ENCODE data around the gene HTR3B.
"Not testable (repeated sequence)": the region's sequence is repeated elsewhere in the genome, so short reads cannot be mapped to it uniquely, and the experiment has no call there.

Gene HTR3B

DNA sequence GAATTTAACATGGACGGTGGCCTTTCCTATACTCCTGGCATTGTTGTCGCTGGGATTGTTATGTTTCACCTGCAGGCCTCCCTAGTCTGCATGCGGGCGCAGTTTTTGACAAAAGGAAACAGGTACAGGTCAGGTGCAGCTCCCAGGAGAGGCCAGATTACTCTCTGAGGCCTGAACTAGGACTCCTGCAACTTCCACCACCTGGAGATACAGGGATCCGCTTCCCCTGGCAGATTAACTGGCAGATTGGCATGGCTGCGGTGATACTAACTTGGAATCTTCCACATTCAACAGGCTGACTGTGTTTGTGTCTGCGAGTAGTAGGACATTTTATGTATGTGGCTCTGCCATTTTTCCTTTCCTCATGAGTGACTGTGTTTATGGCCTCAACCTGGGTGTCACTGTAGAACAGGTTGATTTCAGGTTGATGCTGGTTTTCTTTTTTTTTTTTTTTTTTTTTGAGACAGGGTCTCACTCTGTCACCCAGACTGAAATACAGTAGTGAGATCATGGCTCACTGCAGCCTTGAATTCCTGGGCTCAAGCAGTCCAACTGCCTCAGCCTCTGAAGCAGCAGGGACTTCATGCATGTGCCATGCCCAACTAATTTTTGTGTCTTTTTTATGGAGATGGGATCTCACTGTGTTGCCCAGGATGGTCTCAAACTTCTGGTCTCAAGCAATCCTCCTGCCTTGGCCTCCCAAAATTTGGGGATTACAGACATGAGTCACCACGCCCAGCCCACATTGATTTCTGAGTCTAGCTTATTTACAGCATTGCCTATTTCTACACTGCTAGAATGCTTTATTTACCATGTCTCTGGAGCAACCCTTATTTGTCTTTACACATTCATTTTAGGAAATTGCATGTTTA is 27.6 kb upstream of the HTR3B start:
- Mint-ChIP-seq H3K27ac (peak overlapping the region; percentile 71 to 87), H3K27me3 (no peaks in the 10 kb centered on the region), H3K9me3 (peaks cover 0 to 5% of the 10 kb centered on the region in 2 donors), H3K4me1 (peaks cover 46% of the 10 kb centered on the region), H3K4me3 (peak overlapping the region in 1 of 2 donors; percentile 97)
- ATAC-seq (no peak), DNase-seq (no peak)

DNA sequence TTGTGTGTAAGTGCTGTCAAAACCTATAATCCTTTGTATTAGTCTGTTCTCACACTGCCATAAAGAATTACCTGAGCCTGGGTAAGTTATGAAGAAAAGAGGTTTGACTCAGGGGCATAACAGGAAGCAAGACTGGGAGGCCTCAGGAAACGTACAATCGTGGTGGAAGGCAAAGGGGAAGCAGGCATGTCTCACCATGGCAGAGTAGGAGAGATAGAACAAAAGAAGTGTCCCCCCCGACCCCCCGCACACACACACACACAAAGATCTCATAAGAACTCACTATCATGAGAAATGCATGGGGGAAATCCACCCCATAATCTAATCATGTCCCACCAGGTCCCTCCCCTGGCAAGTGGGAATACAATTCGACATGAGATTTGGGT is 26.9 kb upstream of the HTR3B start:
- ATAC-seq (no peak), DNase-seq (no peak)
- no peaks in the 10 kb centered on the region for H3K27me3 Mint-ChIP-seq
- peak overlapping the region in 1 of 2 donors; percentile 87 for H3K27ac Mint-ChIP-seq
- H3K9me3 Mint-ChIP-seq = peaks cover 0 to 5% of the 10 kb centered on the region in 2 donors
- peaks cover 44% of the 10 kb centered on the region for H3K4me1 Mint-ChIP-seq
- H3K4me3 Mint-ChIP-seq = no peak overlapping the region

DNA sequence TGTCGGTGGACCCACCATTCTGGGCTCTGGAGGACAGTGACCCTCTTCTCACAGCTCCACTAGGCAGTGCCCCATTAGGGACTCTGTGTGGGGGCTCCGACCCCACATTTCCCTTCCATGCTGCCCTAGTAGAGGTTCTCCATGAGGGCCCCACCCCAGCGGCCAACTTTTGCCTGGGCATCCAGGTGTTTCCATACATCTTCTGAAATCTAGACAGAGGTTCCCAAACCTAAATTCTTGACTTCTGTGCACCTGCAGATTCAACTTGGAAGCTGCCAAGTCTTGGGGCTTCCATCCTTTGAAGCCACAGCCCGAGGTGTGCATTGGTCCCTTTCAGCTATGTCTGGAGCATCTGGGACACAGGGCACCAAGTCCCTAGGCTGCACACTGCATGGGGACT is 25.1 kb upstream of the HTR3B start:
- not testable (repeated sequence) for H3K4me3 Mint-ChIP-seq

DNA sequence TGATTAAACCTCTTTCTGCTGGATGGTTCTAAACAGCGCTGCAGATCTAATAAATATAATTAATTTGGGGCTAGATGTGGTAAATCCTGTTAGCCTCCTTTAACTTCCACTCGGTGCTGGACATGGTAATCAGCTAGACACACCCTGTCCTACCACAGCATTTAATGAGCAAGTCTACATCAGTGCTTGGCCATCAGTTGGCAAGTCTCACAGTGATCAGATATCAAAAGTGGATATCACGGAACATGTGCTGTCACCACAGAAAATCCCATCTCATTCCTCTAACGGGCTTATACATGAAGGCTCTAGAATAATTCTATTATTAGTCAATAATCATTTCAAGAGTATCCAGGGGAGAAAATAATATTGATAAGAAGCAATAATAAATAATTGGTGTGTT is 23.6 kb upstream of the HTR3B start:
- DNase-seq (no peak), ATAC-seq (no peak)
- no peak overlapping the region for H3K27ac Mint-ChIP-seq
- no peak overlapping the region for H3K4me3 Mint-ChIP-seq
- H3K27me3 Mint-ChIP-seq = no peaks in the 10 kb centered on the region
- H3K9me3 Mint-ChIP-seq = peaks cover 0 to 5% of the 10 kb centered on the region in 2 donors
- peaks cover 20% of the 10 kb centered on the region for H3K4me1 Mint-ChIP-seq

More for the DNA sequence above, 25.1 kb upstream of the HTR3B start:
- H3K9me3 Mint-ChIP-seq, H3K27me3 Mint-ChIP-seq, H3K27ac Mint-ChIP-seq, ATAC-seq, DNase-seq: not testable (repeated sequence)
- peaks cover 26% of the 10 kb centered on the region for H3K4me1 Mint-ChIP-seq

DNA sequence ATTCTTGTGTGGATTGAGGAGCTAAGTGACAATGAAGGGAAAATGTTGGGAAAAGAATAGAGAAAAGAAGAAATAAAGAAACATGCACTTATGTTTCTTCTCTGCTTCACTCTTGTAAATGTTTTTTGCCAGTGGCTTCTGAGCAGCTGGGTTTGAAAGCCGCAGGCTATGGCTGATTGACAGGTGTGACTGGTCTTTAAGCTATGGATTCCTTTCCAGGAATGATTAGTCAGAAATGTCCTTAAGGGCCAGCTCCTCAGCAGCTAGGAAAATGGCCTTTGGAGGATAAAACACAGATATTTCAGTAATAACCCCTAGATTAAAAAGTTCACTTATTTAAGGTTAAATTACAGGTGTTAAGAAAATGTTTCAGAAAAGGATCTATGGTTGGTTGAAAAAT is 22.7 kb upstream of the HTR3B start:
- Mint-ChIP-seq H3K9me3 (peaks cover 0 to 5% of the 10 kb centered on the region in 2 donors), H3K27me3 (no peaks in the 10 kb centered on the region)
- no peak for DNase-seq

DNA sequence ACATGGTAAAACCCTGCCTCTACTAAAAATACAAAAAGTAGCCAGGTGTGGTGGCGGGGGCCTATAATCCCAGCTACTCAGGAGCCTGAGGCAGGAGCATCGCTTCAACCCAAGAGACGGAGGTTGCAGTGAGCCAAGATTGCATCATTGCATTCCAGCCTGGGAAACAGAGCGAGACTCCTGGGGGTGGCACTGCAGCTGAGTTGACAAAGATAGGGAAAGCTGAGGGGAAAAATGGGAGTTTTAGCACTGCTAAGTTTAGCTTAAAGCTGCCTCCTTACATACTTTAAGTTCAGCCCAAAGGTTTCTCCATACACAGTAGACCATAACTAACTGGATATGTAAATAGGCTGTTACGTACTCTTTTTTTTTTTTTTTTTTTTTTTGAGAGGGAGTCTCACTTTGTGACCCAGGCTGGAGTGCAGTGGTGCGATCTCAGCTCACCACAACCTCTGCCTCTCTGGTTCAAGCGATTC is 20.2 kb upstream of the HTR3B start:
- Mint-ChIP-seq H3K4me3 (no peak overlapping the region), H3K4me1 (no peaks in the 10 kb centered on the region), H3K27me3 (no peaks in the 10 kb centered on the region), H3K9me3 (no peaks in the 10 kb centered on the region), H3K27ac (no peak overlapping the region)
- ATAC-seq = no peak
- no peak for DNase-seq

More for the DNA sequence above, 22.7 kb upstream of the HTR3B start:
- ATAC-seq = no peak
- Mint-ChIP-seq H3K4me3 (no peak overlapping the region), H3K27ac (no peak overlapping the region), H3K4me1 (peaks cover 11% of the 10 kb centered on the region)

DNA sequence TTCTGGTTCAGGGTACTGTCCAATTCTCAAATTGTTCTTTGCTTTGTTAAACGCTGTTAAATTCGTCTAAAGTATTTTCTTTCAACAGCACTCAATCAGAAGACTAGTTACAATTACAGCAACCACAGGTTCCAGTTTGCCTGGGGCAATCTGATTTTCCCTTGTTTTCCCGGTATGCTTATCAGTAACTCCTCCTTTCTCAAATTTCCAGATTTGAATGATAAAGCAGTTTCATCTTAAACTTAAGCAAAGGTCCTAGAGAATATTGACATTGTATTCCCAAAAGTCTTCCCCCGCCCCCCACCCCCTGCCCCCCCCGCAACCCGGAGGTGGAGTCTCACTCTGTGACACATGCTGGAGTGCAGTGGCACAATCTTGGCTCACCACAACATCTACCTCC is 18.7 kb upstream of the HTR3B start:
- H3K4me3 Mint-ChIP-seq = no peak overlapping the region
- no peaks in the 10 kb centered on the region for H3K9me3 Mint-ChIP-seq
- H3K4me1 Mint-ChIP-seq = no peaks in the 10 kb centered on the region
- DNase-seq (no peak), ATAC-seq (no peak)
- no peak overlapping the region for H3K27ac Mint-ChIP-seq
- H3K27me3 Mint-ChIP-seq = no peaks in the 10 kb centered on the region

DNA sequence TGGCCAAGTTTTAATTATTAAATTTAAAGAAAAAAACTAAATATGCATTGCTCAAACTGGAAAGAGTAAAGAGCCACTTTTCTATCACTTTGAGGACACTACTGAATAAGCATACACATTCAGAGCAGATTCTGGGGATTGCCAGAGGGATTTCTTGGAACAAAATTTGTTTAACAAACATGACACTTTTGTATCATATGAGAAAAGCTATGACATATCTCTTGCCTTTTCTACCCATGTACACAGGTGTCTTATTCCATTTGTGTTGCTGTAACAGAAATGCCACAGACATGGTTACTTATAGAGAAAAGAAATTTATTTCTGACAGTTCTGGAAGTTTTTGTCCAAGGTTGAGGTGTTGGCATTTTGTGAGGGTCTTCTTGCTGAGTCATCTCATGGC is 15.7 kb upstream of the HTR3B start:
- no peak overlapping the region for H3K4me3 Mint-ChIP-seq
- H3K27ac Mint-ChIP-seq = no peak overlapping the region
- no peaks in the 10 kb centered on the region for H3K4me1 Mint-ChIP-seq
- no peak for ATAC-seq
- H3K27me3 Mint-ChIP-seq = no peaks in the 10 kb centered on the region
- no peak for DNase-seq
- no peaks in the 10 kb centered on the region for H3K9me3 Mint-ChIP-seq

DNA sequence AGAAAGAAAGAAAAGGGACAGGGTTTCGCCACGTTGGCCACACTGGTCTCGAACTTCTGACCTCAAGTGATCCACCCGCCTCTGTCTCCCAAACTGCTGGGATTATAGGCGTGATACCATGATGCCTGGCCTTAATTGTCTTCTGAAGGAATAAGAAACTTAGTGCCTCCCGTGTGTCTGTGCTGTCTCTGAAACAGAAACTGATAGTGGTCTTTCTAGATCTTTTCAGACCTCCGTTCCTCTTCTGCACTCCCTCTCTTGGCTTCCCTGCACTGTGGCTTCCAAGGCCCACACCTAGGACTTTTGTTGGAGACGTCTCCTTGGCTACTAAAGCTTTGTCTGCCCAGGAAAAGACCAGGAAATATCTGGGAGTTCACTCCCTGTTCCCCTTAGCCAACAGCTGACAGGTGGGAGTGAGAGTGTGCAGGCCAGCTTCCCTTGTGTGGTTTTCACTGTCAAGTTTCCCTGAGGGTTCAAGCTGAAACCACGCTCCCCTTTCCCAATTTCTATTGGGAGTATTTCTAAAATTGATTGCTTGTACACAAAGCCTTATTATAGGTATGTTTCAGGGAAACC is 10.1 kb upstream of the HTR3B start:
- no peak for DNase-seq
- Mint-ChIP-seq H3K27ac (no peak overlapping the region), H3K27me3 (no peaks in the 10 kb centered on the region), H3K9me3 (no peaks in the 10 kb centered on the region), H3K4me3 (peak overlapping the region in 1 of 2 donors; percentile 62), H3K4me1 (no peaks in the 10 kb centered on the region)
- ATAC-seq = no peak

DNA sequence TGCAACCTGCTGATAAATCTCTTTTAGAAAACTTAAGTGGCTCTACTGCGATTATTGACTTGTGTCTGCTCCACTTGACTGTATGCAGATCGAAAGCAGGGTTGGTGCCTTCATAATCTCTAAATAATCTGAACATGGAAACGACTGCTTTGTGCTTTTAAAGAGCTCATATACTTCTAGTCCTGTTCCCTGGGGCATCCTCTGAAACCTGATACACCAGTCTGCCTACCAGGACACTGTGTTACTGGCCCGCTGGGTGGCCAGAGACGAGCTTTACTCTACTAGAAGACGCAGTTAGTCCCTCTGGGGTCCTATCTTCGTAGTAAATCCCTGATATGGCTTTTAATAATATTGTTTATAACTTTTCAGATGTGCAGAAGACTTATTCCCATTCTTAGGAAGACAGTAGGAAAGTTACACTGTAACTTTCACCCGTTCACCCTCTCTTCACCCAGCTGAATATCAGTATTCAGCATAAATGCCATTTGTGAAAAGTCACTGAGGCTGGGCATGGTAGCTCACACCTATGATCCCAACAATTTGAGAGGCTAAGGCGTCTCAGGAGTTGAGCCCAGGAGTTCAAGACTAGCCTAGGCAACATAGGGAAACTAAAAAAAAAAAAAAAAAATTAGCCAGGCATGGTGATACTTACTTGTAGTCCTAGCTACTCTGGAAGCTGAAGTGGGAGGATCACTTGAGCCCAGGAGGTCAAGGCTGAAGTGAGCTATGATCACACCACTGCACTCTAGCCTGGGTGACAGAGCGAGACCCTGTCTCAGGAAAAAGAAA is 9.0 kb upstream of the HTR3B start:
- H3K27me3 Mint-ChIP-seq = no peaks in the 10 kb centered on the region
- H3K27ac Mint-ChIP-seq = peak overlapping the region in 1 of 2 donors; percentile 14
- no peaks in the 10 kb centered on the region for H3K4me1 Mint-ChIP-seq
- no peak for ATAC-seq
- no peak overlapping the region for H3K4me3 Mint-ChIP-seq
- H3K9me3 Mint-ChIP-seq = no peaks in the 10 kb centered on the region
- no peak for DNase-seq

DNA sequence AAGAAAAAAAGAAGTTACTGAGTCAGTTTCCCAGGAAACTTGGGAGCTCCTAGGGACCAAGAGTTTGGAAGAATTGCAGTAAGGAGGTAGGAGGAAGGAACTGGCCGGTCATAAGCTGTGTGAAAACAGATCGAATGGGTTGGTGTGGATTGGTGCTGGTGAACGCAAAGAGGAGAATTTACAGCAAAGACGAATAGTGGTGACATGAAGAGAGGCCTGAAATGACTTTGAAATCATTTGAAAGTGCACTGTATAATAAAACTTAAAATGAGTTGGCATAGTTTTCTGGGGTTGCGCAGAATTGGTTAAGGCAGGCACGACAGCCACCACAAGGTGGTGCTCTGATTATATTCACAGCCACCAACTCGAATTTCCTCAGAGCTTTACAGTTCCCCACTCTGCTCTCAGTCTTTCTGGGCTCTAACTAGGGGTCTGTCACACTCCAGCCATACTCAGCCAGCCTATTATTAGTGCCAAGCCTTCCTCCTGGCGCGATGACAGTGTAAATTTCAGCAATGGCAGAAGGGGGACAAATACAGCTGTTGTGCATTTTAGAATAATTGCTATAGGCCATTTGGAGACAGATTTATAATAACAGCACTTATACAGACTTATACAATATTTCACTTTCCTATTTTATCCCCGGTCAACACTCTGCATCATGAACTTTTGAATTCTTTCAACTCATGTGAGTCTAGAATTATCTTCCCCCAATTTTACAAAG is 8.3 kb upstream of the HTR3B start:
- Mint-ChIP-seq H3K4me3 (no peak overlapping the region), H3K4me1 (no peaks in the 10 kb centered on the region), H3K27ac (peak overlapping the region in 1 of 2 donors; percentile 14), H3K27me3 (no peaks in the 10 kb centered on the region), H3K9me3 (no peaks in the 10 kb centered on the region)
- no peak for DNase-seq
- peak; percentile 67 for ATAC-seq

DNA sequence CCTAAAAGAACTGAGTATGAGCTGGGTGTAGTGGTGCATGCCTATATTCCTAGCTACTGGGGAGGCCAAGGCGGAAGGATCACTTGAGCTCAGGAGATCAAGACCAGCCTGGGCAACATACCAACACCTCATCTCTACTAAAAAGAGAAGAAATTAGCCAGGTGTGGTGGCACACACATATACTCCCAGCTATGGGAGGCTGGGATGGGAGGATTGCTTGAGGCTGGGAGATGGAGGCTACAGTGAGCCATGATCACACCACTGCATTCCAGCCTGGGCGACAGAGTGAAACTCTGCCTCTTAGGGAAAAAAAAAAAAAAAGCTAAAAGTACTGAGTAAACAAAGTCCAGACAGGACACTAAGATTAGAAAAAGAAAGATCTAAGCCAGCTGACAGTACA is 3.5 kb upstream of the HTR3B start:
- Mint-ChIP-seq H3K9me3 (no peaks in the 10 kb centered on the region), H3K27ac (no peak overlapping the region), H3K27me3 (peaks cover 10% of the 10 kb centered on the region), H3K4me3 (no peak overlapping the region), H3K4me1 (no peaks in the 10 kb centered on the region)
- ATAC-seq (no peak), DNase-seq (no peak)

DNA sequence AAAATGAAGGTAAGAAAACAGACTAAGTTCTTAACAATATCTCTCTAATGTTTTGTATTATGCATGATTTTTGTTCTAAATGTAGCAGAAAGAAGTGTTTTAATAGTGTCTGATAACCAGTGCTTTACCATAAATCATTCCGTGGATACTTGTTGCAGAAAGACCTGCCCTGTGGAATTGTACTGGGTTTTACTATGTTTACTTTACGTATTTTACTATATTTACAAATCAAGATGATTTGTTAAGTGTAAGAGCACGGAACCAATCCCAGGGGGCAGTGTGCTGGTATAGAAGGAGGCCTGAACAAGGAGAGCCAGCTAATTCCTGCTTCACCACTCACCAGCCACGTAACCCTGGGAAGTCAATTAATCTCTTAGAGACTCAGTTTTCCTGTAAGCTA is 1.4 kb downstream of the HTR3B start:
- H3K4me3 Mint-ChIP-seq = no peak overlapping the region
- H3K27ac Mint-ChIP-seq = no peak overlapping the region
- H3K27me3 Mint-ChIP-seq = peaks cover 28% of the 10 kb centered on the region
- ATAC-seq (no peak), DNase-seq (no peak)
- no peaks in the 10 kb centered on the region for H3K4me1 Mint-ChIP-seq
- no peaks in the 10 kb centered on the region for H3K9me3 Mint-ChIP-seq

DNA sequence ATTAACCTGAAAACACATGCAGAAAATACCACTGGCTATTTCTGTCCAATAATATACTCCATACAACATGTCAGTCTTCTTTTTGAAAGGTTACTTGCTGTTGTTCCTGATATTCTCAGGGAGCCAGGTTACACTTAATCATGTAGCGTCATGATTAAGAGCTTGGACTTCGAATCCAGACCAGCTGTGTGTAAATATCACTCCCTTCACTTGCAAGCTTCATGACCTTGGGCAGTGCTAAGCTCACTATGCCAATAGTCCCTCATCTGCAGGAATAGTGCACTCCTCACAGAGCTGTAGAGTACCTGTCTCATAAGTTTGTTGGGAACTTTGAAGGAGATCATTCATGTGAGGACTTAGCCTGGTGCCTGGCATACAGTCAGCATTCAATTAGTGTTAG is 1.9 kb downstream of the HTR3B start:
- H3K4me1 Mint-ChIP-seq = no peaks in the 10 kb centered on the region
- DNase-seq (no peak), ATAC-seq (no peak)
- H3K4me3 Mint-ChIP-seq = no peak overlapping the region
- H3K27ac Mint-ChIP-seq = no peak overlapping the region
- no peaks in the 10 kb centered on the region for H3K9me3 Mint-ChIP-seq
- H3K27me3 Mint-ChIP-seq = peaks cover 28% of the 10 kb centered on the region

DNA sequence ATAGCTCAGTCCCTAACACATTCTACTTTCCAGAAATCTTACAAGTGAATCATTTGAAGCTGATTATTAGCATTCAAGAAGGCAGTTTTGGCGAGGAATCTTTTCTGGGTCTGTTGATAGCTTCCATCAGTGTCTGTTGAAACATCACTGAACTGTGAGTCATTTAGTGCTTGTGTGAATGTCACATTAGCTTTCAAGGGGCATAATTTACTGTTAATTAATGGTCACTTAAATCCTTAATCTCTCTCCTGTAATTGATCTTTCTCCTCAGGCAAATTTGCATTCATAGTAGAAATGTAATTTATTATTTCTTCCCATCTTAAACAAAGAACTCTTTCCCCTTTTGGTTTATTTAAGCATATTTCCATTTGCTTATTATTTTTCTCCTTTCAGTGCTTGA is 2.6 kb downstream of the HTR3B start:
- H3K4me1 Mint-ChIP-seq = no peaks in the 10 kb centered on the region
- ATAC-seq = no peak
- H3K9me3 Mint-ChIP-seq = no peaks in the 10 kb centered on the region
- no peak for DNase-seq
- no peak overlapping the region for H3K27ac Mint-ChIP-seq
- H3K4me3 Mint-ChIP-seq = no peak overlapping the region
- peaks cover 25% of the 10 kb centered on the region for H3K27me3 Mint-ChIP-seq

Measured in stimulated activated naive CD8-positive, alpha-beta T cell treated with anti-CD3 and anti-CD28 coated beads, Interleukin-15, amount 100 ng/mL, for 72 hours (primary cell).